ENCODE results near the gene RCVRN. TPM values are rescaled to one million over a fixed set of nuclear protein-coding genes. Genes with fewer than 3 reads are reported as not detected.

RCVRN gene
- total RNA-seq, 2 donors from 2014 or later, result 0.24 to 0.37 TPM

DNA sequence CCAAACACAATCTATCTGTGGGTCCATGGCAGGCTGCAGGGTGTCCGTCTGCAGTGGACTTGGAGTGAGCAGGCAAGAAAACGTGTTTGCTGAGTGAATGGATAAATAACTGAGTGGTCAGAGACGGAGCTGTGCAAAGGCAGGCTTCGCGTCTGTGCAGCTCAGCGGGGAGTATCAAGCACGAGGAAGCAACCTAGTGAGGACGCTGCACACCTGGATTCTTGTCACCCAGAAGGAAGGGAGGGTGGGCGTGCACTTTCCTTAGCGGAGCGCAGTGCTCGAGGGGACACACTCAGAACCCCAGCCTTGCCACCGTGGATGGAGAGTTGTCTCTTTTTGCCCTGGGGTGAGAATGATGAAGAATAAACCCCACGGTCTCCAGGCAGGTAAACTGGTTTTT is 1.5 kb upstream of the RCVRN start:
- DNase-seq (ENCODE audit: low spot score), result no peak
- no peaks in the 10 kb centered on the region for H3K4me1 ChIP-seq
- H3K4me3 ChIP-seq, result no peak overlapping the region
- no peak overlapping the region for H3K27ac ChIP-seq
- no peaks in the 10 kb centered on the region for H3K36me3 ChIP-seq
- no peaks in the 10 kb centered on the region for H3K27me3 ChIP-seq
- no peak for TF ChIP-seq CTCF (IDR thresholded peaks at IDR 0.05)
- no peaks in the 10 kb centered on the region for H3K9me3 ChIP-seq

GRCh38 chr17:9905902-9906301 is 831 bp upstream of the RCVRN start:
- no peaks in the 10 kb centered on the region for H3K9me3 ChIP-seq
- no peaks in the 10 kb centered on the region for H3K36me3 ChIP-seq

DNA sequence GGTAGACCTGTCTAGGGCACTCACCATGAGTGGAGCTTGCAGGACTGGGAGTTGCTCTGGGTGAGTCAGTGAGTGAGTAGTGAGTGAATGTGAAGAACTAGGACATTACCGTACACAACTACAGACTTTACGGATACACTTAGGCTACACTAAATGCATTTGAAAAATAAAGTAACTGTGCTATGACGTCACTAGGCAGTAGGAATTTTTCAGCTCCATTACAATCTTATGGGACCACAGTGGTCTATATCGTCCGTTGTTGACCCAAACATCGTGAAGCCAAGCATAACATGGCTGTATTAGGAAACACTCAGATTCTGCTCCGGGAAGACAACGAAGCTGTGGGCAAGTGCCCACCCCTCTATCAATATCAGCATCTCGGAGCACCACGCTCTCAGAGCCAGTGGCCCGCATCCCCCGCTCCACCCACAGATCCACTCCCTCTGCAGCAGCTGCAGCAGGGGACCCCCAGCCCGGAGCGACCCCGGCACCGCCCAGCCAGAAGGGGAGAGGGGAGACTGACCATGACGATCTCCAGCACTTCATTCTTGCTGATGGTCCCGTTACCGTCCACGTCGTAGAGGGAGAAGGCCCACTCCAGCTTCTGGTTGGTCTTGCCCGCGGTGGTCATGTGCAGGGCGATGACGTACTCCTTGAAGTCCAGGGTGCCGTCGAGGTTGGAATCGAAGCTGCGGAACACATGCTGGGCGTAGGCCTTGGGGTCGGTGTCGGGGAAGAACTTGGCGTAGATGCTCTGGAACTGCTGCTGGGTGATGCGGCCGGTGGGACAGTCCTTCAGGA is 594 bp downstream of the RCVRN start:
- TF ChIP-seq CTCF (IDR thresholded peaks at IDR 0.05), result no peak
- no peaks in the 10 kb centered on the region for H3K36me3 ChIP-seq
- no peak for DNase-seq (ENCODE audit: low spot score)
- no peak overlapping the region for H3K27ac ChIP-seq
- H3K4me3 ChIP-seq, result no peak overlapping the region
- peaks cover 0 to 9% of the 10 kb centered on the region in 2 donors for H3K4me1 ChIP-seq
- H3K27me3 ChIP-seq, result no peaks in the 10 kb centered on the region
- H3K9me3 ChIP-seq, result no peaks in the 10 kb centered on the region

More at GRCh38 chr17:9905902-9906301, 831 bp upstream of the RCVRN start:
- no peaks in the 10 kb centered on the region for H3K4me1 ChIP-seq
- no peaks in the 10 kb centered on the region for H3K27me3 ChIP-seq
- H3K27ac ChIP-seq, result no peak overlapping the region
- no peak for DNase-seq (ENCODE audit: low spot score)
- TF ChIP-seq CTCF (IDR thresholded peaks at IDR 0.05), result peak; percentile 30 to 65
- no peak overlapping the region for H3K4me3 ChIP-seq

DNA sequence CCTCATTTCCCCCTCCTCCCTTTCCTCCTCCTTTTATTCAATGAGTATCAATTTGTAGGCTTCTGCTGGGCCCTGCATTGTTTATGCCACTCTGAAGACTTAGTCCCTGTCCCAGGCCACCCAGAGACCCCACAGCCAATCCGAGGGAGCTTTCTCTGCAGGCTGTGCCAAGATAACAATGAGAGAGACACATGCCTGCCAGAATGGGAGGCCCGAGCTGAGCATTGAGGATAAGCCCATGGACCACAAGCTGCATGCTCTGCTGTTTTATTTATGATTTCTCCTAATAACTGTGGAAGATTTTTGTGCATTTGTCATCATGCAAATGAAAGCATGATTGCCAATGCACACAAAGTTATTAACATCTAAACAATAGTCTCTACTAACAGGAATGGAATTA is 3.0 kb downstream of the RCVRN start:
- DNase-seq (ENCODE audit: low spot score), result no peak
- Histone ChIP-seq H3K27ac (no peak overlapping the region), H3K27me3 (no peaks in the 10 kb centered on the region), H3K9me3 (no peaks in the 10 kb centered on the region), H3K36me3 (no peaks in the 10 kb centered on the region), H3K4me1 (peaks cover 0 to 9% of the 10 kb centered on the region in 2 donors), H3K4me3 (no peak overlapping the region)
- no peak for TF ChIP-seq CTCF (IDR thresholded peaks at IDR 0.05)

GRCh38 chr17:9900784-9901183 is 4.3 kb downstream of the RCVRN start:
- no peak for DNase-seq (ENCODE audit: low spot score)
- H3K4me3 ChIP-seq, result no peak overlapping the region
- H3K4me1 ChIP-seq, result peaks cover 0 to 9% of the 10 kb centered on the region in 2 donors
- TF ChIP-seq CTCF (IDR thresholded peaks at IDR 0.05), result no peak
- no peaks in the 10 kb centered on the region for H3K36me3 ChIP-seq
- no peaks in the 10 kb centered on the region for H3K27me3 ChIP-seq
- H3K9me3 ChIP-seq, result no peaks in the 10 kb centered on the region
- H3K27ac ChIP-seq, result no peak overlapping the region

Data from right atrium auricular region (tissue), 2 donors.